Liver (tissue), 9 donors: Measurements from ENCODE around the gene ABHD15. TPM values are rescaled to one million over a fixed set of nuclear protein-coding genes. Genes with fewer than 3 reads are reported as not detected.

Experiments used
- DNase-seq: peaks from one replicate; pipeline ENCODE4 v3.0.0-alpha.2; 2017; ENCODE audit warnings: low spot score
- H3K27ac ChIP-seq, 2 donors: one replicate each; pipeline ENCODE4 v1.7.0; 2013; ENCODE audit warnings: inconsistent platforms in 2 of 2, low read length in 2 of 2, control low read depth in 1 of 2, low read depth in 1 of 2, mild to moderate bottlenecking in 1 of 2
- H3K27me3 ChIP-seq, 4 donors: one replicate each; pipeline versions ENCODE4 v1.6.1 to v1.7.0; 2013; ENCODE audit warnings: low read length in 3 of 4, inconsistent platforms in 1 of 4, mild to moderate bottlenecking in 1 of 4, moderate library complexity in 1 of 4; ENCODE audit not compliant: control insufficient read depth in 4 of 4, insufficient read depth in 4 of 4
- H3K36me3 ChIP-seq, 4 donors: one replicate each; pipeline versions ENCODE4 v1.6.1 to v1.7.0; 2013; ENCODE audit warnings: low read length in 3 of 4, mild to moderate bottlenecking in 3 of 4, low read depth in 1 of 4, moderate library complexity in 1 of 4; ENCODE audit not compliant: control insufficient read depth in 4 of 4, insufficient read depth in 3 of 4
- H3K4me1 ChIP-seq, 4 donors: one replicate each; pipeline versions ENCODE4 v1.6.1 to v1.7.0; 2013; ENCODE audit warnings: low read length in 3 of 4, mild to moderate bottlenecking in 3 of 4, moderate library complexity in 1 of 4; ENCODE audit not compliant: control insufficient read depth in 4 of 4, insufficient read depth in 4 of 4
- H3K4me3 ChIP-seq, 3 donors: one replicate each; pipeline versions ENCODE4 v1.6.1 to v1.7.0; 2013; ENCODE audit warnings: low read length in 3 of 3, control low read depth in 1 of 3, low read depth in 1 of 3, mild to moderate bottlenecking in 1 of 3
- H3K9ac ChIP-seq, 2 donors: one replicate each; pipeline ENCODE4 v1.7.0; 2013; ENCODE audit warnings: low read length in 2 of 2, mild to moderate bottlenecking in 2 of 2, moderate library complexity in 2 of 2, control low read depth in 1 of 2, low read depth in 1 of 2
- H3K9me3 ChIP-seq, 4 donors: one replicate each; pipeline versions ENCODE4 v1.6.1 to v1.7.0; 2013; ENCODE audit warnings: low read length in 3 of 4; ENCODE audit not compliant: control insufficient read depth in 4 of 4
- CTCF ChIP-seq: fragments of 150-350 bp; IDR thresholded peaks from 2 replicates; pipeline ENCODE4 v1.5.1; 2017; ENCODE audit warnings: improper control_type of control experiment, low read depth, low read length; ENCODE audit not compliant: missing input control
- EGR1 ChIP-seq, 2 donors: IDR thresholded peaks; 2 replicates each; pipeline ENCODE4 v1.6.1; 2016 to 2018; ENCODE audit warnings: antibody characterized with exemption in 2 of 2, low read depth in 2 of 2
- FOXA1 ChIP-seq: IDR thresholded peaks from 2 replicates; pipeline ENCODE4 v1.6.1; 2016; ENCODE audit warnings: antibody characterized with exemption
- FOXA2 ChIP-seq: IDR thresholded peaks from 2 replicates; pipeline ENCODE4 v1.6.1; 2016; ENCODE audit warnings: antibody characterized with exemption
- GABPA ChIP-seq, 2 donors: IDR thresholded peaks in 1 of 2; conservative IDR thresholded peaks in 1 of 2; 2 replicates each; pipeline ENCODE4 v1.6.1; 2016; ENCODE audit warnings: antibody characterized with exemption in 2 of 2, mild to moderate bottlenecking in 1 of 2, moderate library complexity in 1 of 2
- HNF4A ChIP-seq, 2 donors: conservative IDR thresholded peaks; 2 replicates each; pipeline ENCODE4 v1.6.1; 2016; ENCODE audit warnings: antibody characterized with exemption in 2 of 2, mild to moderate bottlenecking in 2 of 2
- HNF4G ChIP-seq: IDR thresholded peaks from 2 replicates; pipeline ENCODE4 v1.6.1; 2016; ENCODE audit warnings: antibody characterized with exemption
- NR2F2 ChIP-seq: IDR thresholded peaks from 2 replicates; pipeline ENCODE4 v1.6.1; 2016; ENCODE audit warnings: antibody characterized with exemption
- REST ChIP-seq: IDR thresholded peaks from 2 replicates; pipeline ENCODE4 v1.6.1; 2016; ENCODE audit warnings: antibody characterized with exemption, mild to moderate bottlenecking
- RXRA ChIP-seq, 2 donors: IDR thresholded peaks; 2 replicates each; pipeline ENCODE4 v1.6.1; 2017 to 2018; ENCODE audit warnings: antibody characterized with exemption in 2 of 2, mild to moderate bottlenecking in 1 of 2
- SP1 ChIP-seq: IDR thresholded peaks from 2 replicates; pipeline ENCODE4 v1.6.1; 2018; ENCODE audit warnings: antibody characterized with exemption, mild to moderate bottlenecking
- TAF1 ChIP-seq: conservative IDR thresholded peaks from 2 replicates; pipeline ENCODE4 v1.6.1; 2016; ENCODE audit warnings: antibody characterized with exemption, mild to moderate bottlenecking
- YY1 ChIP-seq: IDR thresholded peaks from 2 replicates; pipeline ENCODE4 v1.6.1; 2016; ENCODE audit warnings: antibody characterized with exemption, mild to moderate bottlenecking
- WGBS: extraction: QIAGEN DNeasy Blood & Tissue Kit; methylation state at CpG from one replicate; pipeline ENCODE4 v1.1.7; 2013; 5-methylcytosine and 5-hydroxymethylcytosine counted together
- polyA plus RNA-seq, 2 donors: library from polyadenylated mRNA; stranded (reverse) in 1 of 2; unstranded in 1 of 2; fragments of 200-250 nt in 1 of 2; fragments of >200 nt in 1 of 2; fragmentation: Nextera tagmentation in 1 of 2; extraction: Ambion mirVana in 1 of 2; gene quantifications; one replicate each; pipeline versions ENCODE4 v1.2.1 to v1.2.3, GENCODE V29; 2013 to 2015
- total RNA-seq, 2 donors: library from RNA; depleted of rRNA; stranded (reverse); fragments of >200 nt; gene quantifications; one replicate each; pipeline ENCODE4 v1.2.3, GENCODE V29; 2014
- TF ChIP-seq, protein P1 (sequence below): IDR thresholded peaks from 2 replicates; pipeline ENCODE4 v1.6.1; 2016; ENCODE audit warnings: antibody characterized with exemption
- TF ChIP-seq, protein P2 (sequence below): IDR thresholded peaks from 2 replicates; pipeline ENCODE4 v1.6.1; 2016; ENCODE audit warnings: antibody characterized with exemption
- donor health status: healthy.
- donor health status: healthy.
- donor health status: healthy.
- donor health status: healthy.
- donor health status: healthy.

Gene ABHD15
- total and polyA plus RNA-seq, 4 donors = 5.6 to 25.7 (median 10.6) TPM

GRCh38 chr17:29557739-29558116, 9.1 kb downstream of the ABHD15 start:
- H3K9ac ChIP-seq = no peak overlapping the region
- peaks cover 7 to 51% (median 37%) of the 10 kb centered on the region in 4 donors for H3K4me1 ChIP-seq
- DNase-seq = no peak
- H3K27ac ChIP-seq = peak overlapping the region in 1 of 2 donors; percentile 38
- no peak overlapping the region for H3K4me3 ChIP-seq
- no peaks in the 10 kb centered on the region for H3K9me3 ChIP-seq
- no peak for TF ChIP-seq FOXA1
- TF ChIP-seq, protein P1, sequence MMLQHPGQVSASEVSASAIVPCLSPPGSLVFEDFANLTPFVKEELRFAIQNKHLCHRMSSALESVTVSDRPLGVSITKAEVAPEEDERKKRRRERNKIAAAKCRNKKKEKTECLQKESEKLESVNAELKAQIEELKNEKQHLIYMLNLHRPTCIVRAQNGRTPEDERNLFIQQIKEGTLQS = no peak
- TF ChIP-seq CTCF = no peak
- no peak for TF ChIP-seq RXRA (IDR thresholded peaks at IDR 0.05)
- no peak for TF ChIP-seq SP1
- no peak for TF ChIP-seq TAF1
- TF ChIP-seq HNF4A (conservative IDR thresholded peaks at IDR 0.05) = no peak
- no peak for TF ChIP-seq REST
- no peak for TF ChIP-seq FOXA2
- no peak for TF ChIP-seq EGR1 (IDR thresholded peaks at IDR 0.05; ENCODE audit: low read depth in 2 of 2)
- TF ChIP-seq YY1 = no peak
- TF ChIP-seq, protein P2, sequence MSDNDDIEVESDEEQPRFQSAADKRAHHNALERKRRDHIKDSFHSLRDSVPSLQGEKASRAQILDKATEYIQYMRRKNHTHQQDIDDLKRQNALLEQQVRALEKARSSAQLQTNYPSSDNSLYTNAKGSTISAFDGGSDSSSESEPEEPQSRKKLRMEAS = no peak
- TF ChIP-seq NR2F2 = no peak
- TF ChIP-seq HNF4G = no peak
- TF ChIP-seq GABPA (IDR thresholded peaks at IDR 0.05 in 1 of 2, conservative IDR thresholded peaks at IDR 0.05 in 1 of 2) = no peak
- no peaks in the 10 kb centered on the region for H3K27me3 ChIP-seq
- peaks cover 0 to 10% (median 0%) of the 10 kb centered on the region in 4 donors for H3K36me3 ChIP-seq

- no peak for DNase-seq
- H3K36me3 ChIP-seq = peaks cover 0 to 6% (median 0%) of the 10 kb centered on the region in 4 donors
- H3K9me3 ChIP-seq = no peaks in the 10 kb centered on the region
- H3K27ac ChIP-seq = peak overlapping the region in 1 of 2 donors; percentile 38
- H3K27me3 ChIP-seq = no peaks in the 10 kb centered on the region
- TF ChIP-seq CTCF (no peak), HNF4A (conservative IDR thresholded peaks at IDR 0.05) (peak in 1 of 2 donors; percentile 54), RXRA (IDR thresholded peaks at IDR 0.05) (peak; percentile 6 to 48)
- H3K4me1 ChIP-seq = peaks cover 7 to 45% (median 34%) of the 10 kb centered on the region in 4 donors
- 34% methylated on average over 1 of the region's 1 CpG for WGBS
- H3K4me3 ChIP-seq = no peak overlapping the region
- no peak overlapping the region for H3K9ac ChIP-seq
Observed at GRCh38 chr17:29557085-29557738, 9.6 kb downstream of the ABHD15 start.
